C4-2B (cell line): ENCODE results near the gene FAM83F.

Experiments
- CTCF ChIP-seq: fragments of 450-650 bp; conservative IDR thresholded peaks from 2 replicates; pipeline ENCODE4 v1.5.1; 2017; ENCODE audit warnings: mild to moderate bottlenecking
- ZFX ChIP-seq: fragments of 450-650 bp; IDR thresholded peaks from 2 replicates; pipeline ENCODE4 v1.6.1; 2017

GRCh38 chr22:39991159-39991860, 3.4 kb upstream of the FAM83F start:
- TF ChIP-seq CTCF (no peak), ZFX (no peak)
